Breast epithelium (tissue), 4 donors: ENCODE results near the gene INSYN2A. TPM values are rescaled to one million over a fixed set of nuclear protein-coding genes. Genes with fewer than 3 reads are reported as not detected.

Experiments used
- DNase-seq, 2 donors: peaks; one replicate each; pipeline ENCODE4 v3.0.0-alpha.2; 2019; ENCODE audit warnings: low spot score in 2 of 2
- H3K27ac ChIP-seq, 2 donors: fragments of 200-600 bp; sonication (generic) in 1 of 2; one replicate each; pipeline ENCODE4 v1.5.1; 2016 to 2019; ENCODE audit warnings: mild to moderate bottlenecking in 1 of 2
- H3K27me3 ChIP-seq, 2 donors: fragments of 200-600 bp; sonication (generic) in 1 of 2; one replicate each; pipeline versions ENCODE4 v1.5.1 to v1.6.0; 2017 to 2019; ENCODE audit warnings: control low read depth in 1 of 2, mild to moderate bottlenecking in 1 of 2
- H3K36me3 ChIP-seq: fragments of 200-600 bp; one replicate; pipeline ENCODE4 v1.5.1; 2019
- H3K4me1 ChIP-seq, 2 donors: fragments of 200-600 bp; sonication (generic); one replicate each; pipeline ENCODE4 v1.5.1; 2016 to 2019; ENCODE audit warnings: control low read depth in 1 of 2
- H3K4me3 ChIP-seq, 3 donors: fragments of 200-600 bp; sonication (generic); 1 replicate in 2 of 3; 2 replicates in 1 of 3; pipeline ENCODE4 v1.5.1; 2016 to 2019; ENCODE audit warnings: mild to moderate bottlenecking in 3 of 3, moderate library complexity in 2 of 3
- H3K9me3 ChIP-seq, 2 donors: fragments of 200-600 bp; sonication (generic) in 1 of 2; one replicate each; pipeline ENCODE4 v1.5.1; 2016 to 2019; ENCODE audit warnings: control low read depth in 1 of 2
- CTCF ChIP-seq, 3 donors: fragments of 450-650 bp; IDR thresholded peaks; one replicate each; pipeline ENCODE4 v1.5.1; 2016 to 2017; ENCODE audit warnings: antibody characterized with exemption in 3 of 3, mild to moderate bottlenecking in 3 of 3, moderate library complexity in 3 of 3
- POLR2A ChIP-seq: fragments of 450-650 bp; IDR thresholded peaks from one replicate; pipeline ENCODE4 v1.6.1; 2016; ENCODE audit warnings: antibody characterized with exemption, mild to moderate bottlenecking, moderate library complexity
- POLR2AphosphoS5 ChIP-seq, 3 donors: sonication (generic); formaldehyde crosslinking; IDR thresholded peaks; one replicate each; pipeline ENCODE4 v1.6.1; 2017; ENCODE audit warnings: antibody characterized with exemption in 3 of 3
- intact Hi-C: fragments of 100-400 bp; cut with DNase I; formaldehyde crosslinking; loops from one replicate; pipeline ENCODE4 v1.15.1; 2023; ENCODE audit warnings: low total_unique reads
- total RNA-seq, 3 donors: library from RNA; depleted of rRNA; stranded (reverse); fragments of >200 nt; gene quantifications; one replicate each; pipeline ENCODE4 v1.1.0, GENCODE V29; 2016

The INSYN2A gene
- total RNA-seq, 3 donors from 2014 or later, result 0.16 to 5.9 TPM; not detected in 1

DNA sequence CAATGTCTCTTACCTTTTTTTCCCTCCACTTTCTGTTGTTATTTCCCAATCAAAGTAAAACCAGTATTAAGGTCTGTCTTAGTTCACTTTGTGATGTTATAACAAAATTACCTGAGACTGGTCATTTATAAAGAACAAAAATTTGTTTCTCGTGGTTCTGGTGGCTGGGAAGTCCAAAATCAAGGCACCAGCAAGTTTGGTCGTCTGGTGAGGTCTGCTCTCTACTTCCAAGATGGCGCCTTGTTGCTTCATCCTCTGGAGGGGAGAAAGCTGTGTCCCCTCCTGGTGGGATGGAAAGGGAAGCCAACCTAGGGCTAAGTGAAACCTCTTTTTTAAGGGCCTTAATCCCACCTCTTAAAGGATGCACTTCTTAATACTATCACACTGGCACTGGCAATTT is 22.3 kb upstream of the INSYN2A start:
- H3K9me3 ChIP-seq, result no peaks in the 10 kb centered on the region
- intact Hi-C loops, result no loop called here
- H3K4me1 ChIP-seq, result no peaks in the 10 kb centered on the region
- no peak overlapping the region for H3K27ac ChIP-seq
- no peak for DNase-seq
- H3K27me3 ChIP-seq, result no peaks in the 10 kb centered on the region
- TF ChIP-seq CTCF (IDR thresholded peaks at IDR 0.05) (no peak), POLR2A (no peak), POLR2AphosphoS5 (IDR thresholded peaks at IDR 0.05) (no peak)
- H3K4me3 ChIP-seq, result no peak overlapping the region
- H3K36me3 ChIP-seq, result no peaks in the 10 kb centered on the region

GRCh38 chr10:127216786-127217185 is 20.4 kb upstream of the INSYN2A start:
- no peak for DNase-seq
- no peaks in the 10 kb centered on the region for H3K36me3 ChIP-seq
- H3K27ac ChIP-seq, result no peak overlapping the region
- no peaks in the 10 kb centered on the region for H3K27me3 ChIP-seq
- H3K9me3 ChIP-seq, result no peaks in the 10 kb centered on the region
- intact Hi-C loops, result no loop called here
- H3K4me3 ChIP-seq, result no peak overlapping the region
- TF ChIP-seq POLR2AphosphoS5 (IDR thresholded peaks at IDR 0.05), result no peak
- TF ChIP-seq POLR2A, result no peak
- no peak for TF ChIP-seq CTCF (IDR thresholded peaks at IDR 0.05)
- H3K4me1 ChIP-seq, result no peaks in the 10 kb centered on the region

DNA sequence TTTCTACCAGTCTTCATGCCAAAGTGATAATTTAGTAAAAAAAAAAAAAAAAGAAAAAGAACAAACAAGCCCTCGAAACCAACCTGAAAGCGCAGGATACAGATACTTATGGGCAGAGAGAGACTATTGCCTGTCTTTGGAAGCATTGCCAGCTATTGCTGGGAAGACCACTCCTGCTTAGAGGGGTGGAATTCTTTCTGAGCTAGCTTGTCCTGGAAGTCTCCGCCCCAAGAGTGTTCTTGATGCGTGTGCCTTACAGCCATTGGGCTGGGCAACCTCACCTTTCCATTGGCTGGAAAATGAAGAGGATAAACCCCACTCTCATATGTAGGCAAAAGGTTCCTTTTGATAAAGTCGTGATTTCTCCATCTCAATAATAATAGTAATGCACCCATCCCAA is 19.9 kb upstream of the INSYN2A start:
- TF ChIP-seq POLR2A (no peak), CTCF (IDR thresholded peaks at IDR 0.05) (no peak), POLR2AphosphoS5 (IDR thresholded peaks at IDR 0.05) (no peak)

DNA sequence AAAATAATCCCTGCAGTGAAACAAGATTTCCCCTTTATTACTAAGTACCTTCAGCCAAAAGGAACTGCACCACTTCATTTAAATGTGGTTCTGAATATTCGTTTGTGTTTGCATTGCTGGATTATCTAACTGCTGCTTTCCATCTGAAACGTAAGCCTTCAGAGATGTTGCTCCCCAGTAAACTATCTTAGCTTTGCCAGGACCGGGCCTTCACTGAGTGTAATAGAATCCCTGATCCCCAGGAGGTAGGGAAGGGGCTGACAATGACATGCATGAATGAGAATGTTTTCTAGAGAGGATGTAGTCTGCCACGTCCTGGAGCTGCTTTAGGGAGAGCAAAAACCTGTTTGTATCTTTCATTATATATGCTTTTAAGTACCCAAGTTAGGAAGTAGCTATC is 19.5 kb upstream of the INSYN2A start:
- no peak for TF ChIP-seq CTCF (IDR thresholded peaks at IDR 0.05)
- DNase-seq, result no peak
- intact Hi-C loops, result no loop called here
- no peaks in the 10 kb centered on the region for H3K9me3 ChIP-seq
- no peak overlapping the region for H3K27ac ChIP-seq
- H3K36me3 ChIP-seq, result no peaks in the 10 kb centered on the region
- no peaks in the 10 kb centered on the region for H3K4me1 ChIP-seq
- H3K27me3 ChIP-seq, result no peaks in the 10 kb centered on the region
- no peak overlapping the region for H3K4me3 ChIP-seq

More for the DNA sequence above, 19.9 kb upstream of the INSYN2A start:
- no peak for DNase-seq
- no peaks in the 10 kb centered on the region for H3K36me3 ChIP-seq
- no peak overlapping the region for H3K4me3 ChIP-seq
- H3K27me3 ChIP-seq, result no peaks in the 10 kb centered on the region
- no peak overlapping the region for H3K27ac ChIP-seq
- intact Hi-C loops, result no loop called here
- H3K9me3 ChIP-seq, result no peaks in the 10 kb centered on the region
- H3K4me1 ChIP-seq, result no peaks in the 10 kb centered on the region

DNA sequence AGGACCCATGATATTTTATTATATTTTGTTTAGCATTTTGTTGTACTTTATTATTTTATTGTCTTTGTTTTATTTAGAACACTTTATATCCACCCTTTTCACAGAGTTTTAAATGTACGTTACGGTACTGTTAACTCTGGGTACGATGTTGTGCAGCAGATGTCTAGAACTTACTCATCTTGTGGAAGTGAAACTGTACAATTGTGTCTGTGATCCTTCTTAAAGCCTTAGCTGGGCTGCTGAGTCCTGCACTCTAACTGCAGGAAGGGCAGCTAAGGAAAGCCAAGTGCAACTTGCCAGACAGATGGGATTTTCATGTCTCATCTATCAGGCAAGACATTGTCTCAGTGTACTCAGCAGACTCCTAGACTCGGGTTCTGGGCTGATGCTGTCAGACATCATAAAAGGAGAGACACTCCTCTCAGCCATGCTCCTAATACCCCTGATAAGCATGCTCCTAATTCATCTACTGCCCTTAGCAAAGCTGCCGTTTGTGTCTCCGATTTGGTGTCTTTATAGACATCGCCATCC is 14.6 kb upstream of the INSYN2A start:
- TF ChIP-seq CTCF (IDR thresholded peaks at IDR 0.05) (no peak), POLR2A (no peak), POLR2AphosphoS5 (IDR thresholded peaks at IDR 0.05) (no peak)
- intact Hi-C loops, result no loop called here
- no peaks in the 10 kb centered on the region for H3K27me3 ChIP-seq
- H3K36me3 ChIP-seq, result no peaks in the 10 kb centered on the region
- H3K4me1 ChIP-seq, result no peaks in the 10 kb centered on the region
- H3K27ac ChIP-seq, result no peak overlapping the region
- H3K4me3 ChIP-seq, result no peak overlapping the region
- DNase-seq, result no peak
- H3K9me3 ChIP-seq, result no peaks in the 10 kb centered on the region
